Measurements from ENCODE around the gene DMXL1.
"Not testable (repeated sequence)": the region's sequence is repeated elsewhere in the genome, so short reads cannot be mapped to it uniquely, and the experiment has no call there.

DMXL1 gene

GRCh38 chr5:119217183-119217582 lies 146.3 kb downstream of the DMXL1 start:
- DNase-seq (ENCODE audit: low read depth), result no peak

GRCh38 chr5:119218830-119219782 lies 148.2 kb downstream of the DMXL1 start:
- DNase-seq (ENCODE audit: low read depth), result no peak

GRCh38 chr5:119220576-119221197 lies 149.8 kb downstream of the DMXL1 start:
- DNase-seq (ENCODE audit: low read depth), result no peak

DNA sequence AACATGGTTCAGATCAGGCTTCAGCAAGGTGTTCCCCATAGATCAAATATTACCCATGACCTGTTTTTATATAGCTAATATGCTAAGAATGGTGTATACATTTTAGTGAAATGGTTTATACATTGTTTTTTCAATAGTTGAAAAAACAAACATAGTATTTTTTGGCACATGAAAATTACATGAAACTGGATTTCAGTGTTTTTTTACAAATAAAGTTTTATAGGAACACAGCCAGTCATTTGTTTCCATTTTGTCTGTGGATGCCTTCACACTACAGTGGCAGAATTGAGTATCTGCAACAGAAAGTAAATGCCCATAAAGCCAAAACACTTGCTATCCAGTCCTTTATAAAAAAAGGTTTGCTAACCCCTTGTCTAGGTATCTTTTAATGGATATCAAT lies 150.4 kb downstream of the DMXL1 start:
- DNase-seq (ENCODE audit: low read depth), result no peak

GRCh38 chr5:119229950-119230349 lies 159.1 kb downstream of the DMXL1 start:
- DNase-seq (ENCODE audit: low read depth), result no peak

- DNase-seq (ENCODE audit: low read depth), result no peak
These were observed 167.6 kb downstream of the DMXL1 start for GRCh38 chr5:119238265-119239118.

DNA sequence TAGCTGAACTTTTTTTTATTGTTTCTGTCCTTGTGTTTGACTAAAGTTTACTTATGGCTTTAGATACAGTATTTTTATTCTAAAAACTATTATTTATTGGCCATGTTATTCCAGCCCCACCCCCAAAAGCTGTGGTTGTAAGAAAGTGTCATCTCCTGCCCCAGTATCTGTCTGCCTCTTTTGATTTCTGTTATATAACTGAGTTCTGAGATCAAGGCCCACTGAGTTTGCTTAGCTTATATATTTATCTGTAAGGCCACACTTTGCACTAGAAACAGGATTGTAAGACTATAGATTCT lies 168.2 kb downstream of the DMXL1 start:
- no peak for DNase-seq (ENCODE audit: low read depth)

DNA sequence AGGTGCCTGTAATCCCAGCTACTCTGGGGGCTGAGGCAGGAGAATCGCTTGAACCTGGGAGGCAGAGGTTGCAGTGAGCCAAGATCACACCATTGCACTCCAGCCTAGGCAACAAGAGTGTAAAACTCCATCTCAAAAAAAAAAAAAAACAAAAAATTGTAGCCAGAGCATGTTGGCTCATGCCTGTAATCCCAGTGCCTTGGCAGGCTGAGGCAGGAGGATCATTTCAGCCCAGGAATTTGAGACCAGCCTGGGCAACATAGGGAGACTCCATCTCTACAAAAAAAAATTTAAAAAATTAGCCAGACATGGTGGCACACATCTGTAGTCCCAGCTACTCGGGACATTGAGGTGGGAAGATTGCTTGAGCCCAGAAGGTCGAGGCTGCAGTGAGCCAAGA lies 168.9 kb downstream of the DMXL1 start:
- not testable (repeated sequence) for DNase-seq (ENCODE audit: low read depth)

DNA sequence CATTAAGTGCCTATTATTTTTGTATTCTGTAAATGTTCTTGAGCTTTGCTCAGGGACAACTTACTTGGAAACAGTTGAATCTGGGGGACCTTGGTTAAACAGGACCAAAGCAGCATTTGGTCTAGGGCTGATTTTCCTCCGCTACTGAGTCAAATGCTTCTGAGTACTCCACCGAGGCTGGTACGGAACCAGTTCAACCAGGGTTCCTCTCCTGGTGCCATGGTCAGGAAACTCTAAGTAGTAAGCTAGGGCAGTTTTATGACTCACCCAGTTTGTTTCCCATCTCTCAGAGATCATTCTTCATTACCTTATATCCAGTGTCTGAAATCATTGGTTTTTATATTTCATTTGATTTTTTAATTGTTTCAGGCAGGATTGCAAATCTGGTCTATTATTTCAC lies 173.0 kb downstream of the DMXL1 start:
- DNase-seq (ENCODE audit: low read depth), result no peak

GRCh38 chr5:119250946-119251901 lies 180.3 kb downstream of the DMXL1 start:
- DNase-seq (ENCODE audit: low read depth), result no peak

- DNase-seq (ENCODE audit: low read depth), result no peak
These were observed 184.9 kb downstream of the DMXL1 start for GRCh38 chr5:119255571-119256356.

DNA sequence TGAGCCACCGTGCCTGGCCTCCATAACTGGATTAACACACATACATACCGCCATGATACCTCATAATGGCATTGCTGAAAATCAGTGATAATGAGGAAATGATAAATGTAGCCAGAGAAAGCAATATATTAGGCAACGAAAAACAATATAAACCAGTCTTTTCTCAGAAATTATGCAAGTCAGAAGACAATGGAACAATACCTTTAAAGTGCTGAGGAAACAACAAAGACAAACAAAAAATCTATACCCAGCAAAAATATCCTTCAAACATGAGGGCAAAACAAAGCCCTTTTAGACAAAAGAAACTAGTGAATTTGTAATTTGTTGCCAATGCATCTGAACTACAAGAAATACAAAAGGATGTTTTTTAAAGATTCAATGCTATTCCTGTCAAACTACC lies 186.7 kb downstream of the DMXL1 start:
- no peak for DNase-seq (ENCODE audit: low read depth)

- DNase-seq (ENCODE audit: low read depth), result no peak
These were observed 192.8 kb downstream of the DMXL1 start for GRCh38 chr5:119263639-119264038.

- no peak for DNase-seq (ENCODE audit: low read depth)
These were observed 193.3 kb downstream of the DMXL1 start for GRCh38 chr5:119264186-119264585.

DNA sequence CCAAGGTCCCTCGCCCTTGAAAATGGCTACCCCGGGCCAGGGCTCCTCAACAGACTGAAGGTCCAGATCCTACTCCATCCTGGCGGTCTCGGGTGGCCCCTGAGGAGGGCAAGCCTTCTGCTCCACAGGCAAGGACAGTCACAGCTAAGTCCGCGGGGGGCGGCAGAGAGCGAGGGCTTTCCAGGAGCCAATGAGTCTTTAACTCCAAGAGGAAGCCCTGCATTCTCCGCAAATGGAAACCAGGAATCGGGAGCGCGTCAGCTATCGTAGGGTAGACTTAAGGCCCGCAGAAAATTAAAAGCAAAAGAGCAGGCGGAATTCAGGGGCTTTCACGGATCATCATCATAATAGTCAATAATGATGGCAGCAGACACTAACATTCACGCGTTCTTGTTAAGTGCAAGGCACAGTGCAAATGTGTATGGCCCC lies 197.1 kb downstream of the DMXL1 start:
- peak; percentile 74 for DNase-seq (ENCODE audit: low read depth)

- DNase-seq (ENCODE audit: low read depth), result peak; percentile 94
These were observed 197.6 kb downstream of the DMXL1 start for GRCh38 chr5:119268387-119269060.

DNA sequence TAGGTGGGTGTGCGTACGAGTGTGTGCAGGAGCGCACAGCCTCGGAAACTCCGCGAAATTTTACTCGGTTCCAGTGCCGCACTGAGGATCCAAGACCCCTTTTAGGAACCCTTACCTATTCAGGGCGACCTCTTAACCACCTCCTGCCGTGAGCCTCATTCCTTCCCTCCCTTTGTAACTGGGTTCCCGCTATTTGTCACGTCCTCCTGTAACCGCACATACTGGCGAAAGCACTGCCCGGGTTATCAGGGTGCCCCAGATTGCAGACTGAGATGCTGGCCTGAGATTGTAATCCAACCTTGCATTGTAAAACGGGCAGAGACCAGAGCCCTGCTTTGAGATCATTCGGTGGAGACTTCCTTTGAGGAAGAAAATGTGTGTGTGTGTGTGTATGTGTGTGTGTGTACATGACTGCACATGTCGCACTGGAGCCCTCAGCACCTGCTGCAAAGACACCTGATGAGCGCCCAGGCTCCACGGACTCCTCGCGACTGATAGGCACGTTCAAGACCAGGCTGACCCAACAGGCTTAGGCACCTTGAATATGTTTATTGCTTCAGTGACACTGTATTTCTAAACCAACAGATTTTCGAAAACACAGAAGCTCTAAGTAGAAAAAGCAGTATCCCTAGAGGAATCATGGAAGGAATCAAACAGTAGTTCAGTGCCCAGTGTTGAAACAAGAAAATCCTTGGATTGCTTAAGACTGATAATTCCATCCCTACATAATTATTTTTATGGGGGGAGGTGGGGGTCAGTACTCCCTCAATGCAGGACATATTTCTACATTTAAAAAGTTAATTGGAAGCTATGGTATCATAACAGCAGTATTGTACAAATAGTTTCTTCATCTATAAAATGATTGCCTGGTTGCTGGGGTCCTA lies 198.4 kb downstream of the DMXL1 start:
- DNase-seq (ENCODE audit: low read depth), result no peak

- no peak for DNase-seq (ENCODE audit: low read depth)
These were observed 199.3 kb downstream of the DMXL1 start for GRCh38 chr5:119270121-119270565.

Data from activated T-helper 9 cell treated with anti-CD3 and anti-CD28 coated beads, Interleukin-2, amount 50 U/mL, for 16 hours (primary cell).